ENCODE data around the gene MED27.

The MED27 gene

DNA sequence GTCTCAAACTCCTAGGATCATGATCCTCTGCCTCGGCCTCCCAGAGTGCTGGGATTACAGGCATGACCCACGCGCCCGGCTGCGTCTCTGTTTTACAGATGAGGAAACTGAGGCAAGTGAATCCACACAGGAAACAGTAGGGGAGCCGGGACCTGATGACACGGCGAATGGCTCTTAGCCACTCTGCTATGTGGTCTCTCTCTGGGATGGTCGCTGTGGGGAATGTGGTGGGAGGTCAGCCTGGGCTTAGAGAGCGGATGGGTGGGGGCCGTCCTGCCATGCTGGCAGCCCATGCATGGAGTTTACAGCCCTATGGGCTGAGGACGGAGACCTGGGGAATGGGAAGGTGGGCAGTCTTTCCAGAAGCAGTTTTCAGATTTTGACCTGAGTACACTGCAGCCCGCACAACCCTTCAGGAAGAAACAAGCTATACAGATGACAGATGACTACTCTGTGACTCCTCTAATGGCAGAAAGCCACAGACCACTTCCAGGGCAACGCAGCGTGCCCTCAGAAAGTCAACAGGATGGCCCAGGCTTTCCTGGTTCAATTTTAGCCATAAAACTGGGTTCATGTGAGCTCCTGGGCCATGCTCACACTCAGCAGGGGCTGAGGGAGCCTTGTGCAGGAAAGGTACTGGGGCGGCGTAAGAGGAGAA lies 203.7 kb downstream of the MED27 start:
- H3K27ac ChIP-seq: no peak overlapping the region
- no peaks in the 10 kb centered on the region for H3K4me1 ChIP-seq
- peak in 1 of 2 donors; percentile 29 for DNase-seq
- H3K27me3 ChIP-seq: no peaks in the 10 kb centered on the region
- H3K36me3 ChIP-seq: peaks cover 3 to 43% (median 15%) of the 10 kb centered on the region in 3 donors
- no peak overlapping the region for H3K4me3 ChIP-seq
- TF ChIP-seq, protein P1, sequence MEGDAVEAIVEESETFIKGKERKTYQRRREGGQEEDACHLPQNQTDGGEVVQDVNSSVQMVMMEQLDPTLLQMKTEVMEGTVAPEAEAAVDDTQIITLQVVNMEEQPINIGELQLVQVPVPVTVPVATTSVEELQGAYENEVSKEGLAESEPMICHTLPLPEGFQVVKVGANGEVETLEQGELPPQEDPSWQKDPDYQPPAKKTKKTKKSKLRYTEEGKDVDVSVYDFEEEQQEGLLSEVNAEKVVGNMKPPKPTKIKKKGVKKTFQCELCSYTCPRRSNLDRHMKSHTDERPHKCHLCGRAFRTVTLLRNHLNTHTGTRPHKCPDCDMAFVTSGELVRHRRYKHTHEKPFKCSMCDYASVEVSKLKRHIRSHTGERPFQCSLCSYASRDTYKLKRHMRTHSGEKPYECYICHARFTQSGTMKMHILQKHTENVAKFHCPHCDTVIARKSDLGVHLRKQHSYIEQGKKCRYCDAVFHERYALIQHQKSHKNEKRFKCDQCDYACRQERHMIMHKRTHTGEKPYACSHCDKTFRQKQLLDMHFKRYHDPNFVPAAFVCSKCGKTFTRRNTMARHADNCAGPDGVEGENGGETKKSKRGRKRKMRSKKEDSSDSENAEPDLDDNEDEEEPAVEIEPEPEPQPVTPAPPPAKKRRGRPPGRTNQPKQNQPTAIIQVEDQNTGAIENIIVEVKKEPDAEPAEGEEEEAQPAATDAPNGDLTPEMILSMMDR (IDR thresholded peaks at IDR 0.05): no peak
- no peaks in the 10 kb centered on the region for H3K9me3 ChIP-seq
- intact Hi-C loops (cut with DNase I; ENCODE audit: low total_unique reads): no loop called here

DNA sequence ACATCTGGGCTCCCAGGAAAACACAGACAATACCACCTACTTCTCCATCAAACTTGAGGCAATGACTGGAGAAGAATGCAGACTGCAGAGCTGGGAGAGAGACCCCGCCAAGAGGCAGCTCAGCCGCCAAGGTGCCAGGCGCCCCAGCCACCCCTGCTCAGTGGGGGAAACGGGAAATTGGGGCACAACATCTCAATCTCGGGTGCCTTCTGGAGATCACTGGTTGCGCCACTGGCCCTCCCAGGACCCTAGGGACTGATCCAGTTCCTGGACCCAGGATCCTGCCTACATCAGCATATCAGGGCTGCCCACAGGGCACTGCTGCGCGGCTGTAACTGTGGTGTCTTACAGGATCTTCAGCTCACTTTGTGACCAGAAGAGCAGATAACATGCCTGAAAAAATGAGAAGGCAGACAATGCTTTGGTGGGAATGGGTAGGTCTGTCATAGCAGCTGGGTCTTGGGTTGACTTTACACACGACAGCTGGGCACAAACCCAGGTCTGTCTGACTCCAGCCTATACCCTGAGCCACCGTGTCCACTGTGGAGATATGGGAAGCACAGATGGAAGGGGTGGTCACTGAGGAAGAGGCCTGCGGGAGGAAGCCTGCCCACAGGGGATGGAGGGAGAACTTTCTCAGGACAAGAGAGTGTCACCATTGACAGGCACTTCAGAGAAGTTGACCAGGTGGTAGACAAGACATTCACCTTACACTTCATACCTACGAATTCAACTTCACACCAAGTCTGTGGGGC lies 204.6 kb downstream of the MED27 start:
- Histone ChIP-seq H3K9me3 (no peaks in the 10 kb centered on the region), H3K4me1 (no peaks in the 10 kb centered on the region), H3K36me3 (peaks cover 3 to 44% (median 15%) of the 10 kb centered on the region in 3 donors), H3K27ac (no peak overlapping the region), H3K4me3 (no peak overlapping the region), H3K27me3 (no peaks in the 10 kb centered on the region)
- DNase-seq: peak in 1 of 2 donors; percentile 38
- TF ChIP-seq, protein P1 (IDR thresholded peaks at IDR 0.05): no peak
- intact Hi-C loops (cut with DNase I; ENCODE audit: low total_unique reads): no loop called here

DNA sequence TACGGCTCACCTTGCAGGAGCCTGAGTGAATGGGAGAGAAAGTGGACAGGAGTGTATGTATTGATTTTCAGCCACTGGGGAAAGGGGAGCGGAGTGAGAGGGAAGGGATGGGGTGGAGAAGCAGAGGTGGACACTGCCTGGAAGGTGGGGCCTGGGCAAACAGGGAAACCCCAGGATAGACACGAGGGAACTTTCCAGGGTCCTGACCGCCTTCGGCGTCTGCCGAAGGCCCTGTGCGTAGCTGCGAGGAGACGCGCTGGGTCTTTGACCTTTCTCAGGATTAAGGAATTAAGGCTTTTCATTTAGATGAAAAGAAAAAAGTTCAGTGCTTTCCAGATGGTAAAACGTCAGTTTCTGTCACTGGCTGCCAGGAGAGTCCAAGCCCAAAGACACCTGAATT lies 205.2 kb downstream of the MED27 start:
- Histone ChIP-seq H3K4me3 (no peak overlapping the region), H3K27ac (no peak overlapping the region), H3K9me3 (no peaks in the 10 kb centered on the region), H3K36me3 (peaks cover 3 to 39% (median 15%) of the 10 kb centered on the region in 3 donors), H3K4me1 (no peaks in the 10 kb centered on the region), H3K27me3 (no peaks in the 10 kb centered on the region)
- DNase-seq: no peak
- intact Hi-C loops (cut with DNase I; ENCODE audit: low total_unique reads): no loop called here
- TF ChIP-seq, protein P1 (IDR thresholded peaks at IDR 0.05): no peak

DNA sequence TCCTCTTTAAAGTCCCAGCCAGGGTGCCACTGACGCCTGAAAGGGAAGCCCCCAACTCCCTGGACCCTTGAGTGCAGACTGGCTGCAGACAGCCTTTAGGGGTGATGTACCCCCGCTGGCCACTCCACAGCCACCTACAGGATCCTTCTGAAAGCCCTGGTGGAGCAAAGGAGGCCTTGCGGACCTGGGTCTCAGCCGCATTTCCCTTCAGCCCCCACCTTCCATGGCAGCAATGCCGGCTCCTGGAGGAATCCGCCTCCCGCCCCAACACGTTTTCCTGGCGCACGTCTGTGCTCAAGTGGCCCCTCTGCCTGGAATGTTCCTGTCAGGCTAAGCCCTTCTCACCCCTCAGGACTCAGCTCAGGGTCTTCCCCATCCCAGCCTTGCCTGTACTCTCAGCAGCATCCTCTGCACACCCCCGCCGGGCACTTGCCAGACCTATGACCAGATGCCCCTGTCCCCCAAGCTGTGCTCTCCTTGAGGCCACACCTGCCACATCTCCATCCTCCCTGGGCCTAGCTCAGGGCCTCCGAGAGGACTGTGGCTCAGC lies 205.7 kb downstream of the MED27 start:
- no peaks in the 10 kb centered on the region for H3K9me3 ChIP-seq
- TF ChIP-seq, protein P1 (IDR thresholded peaks at IDR 0.05): no peak
- peak in 1 of 2 donors; percentile 51 for DNase-seq
- intact Hi-C loops (cut with DNase I; ENCODE audit: low total_unique reads): no loop called here
- no peaks in the 10 kb centered on the region for H3K27me3 ChIP-seq
- H3K4me3 ChIP-seq: no peak overlapping the region
- no peak overlapping the region for H3K27ac ChIP-seq
- no peaks in the 10 kb centered on the region for H3K4me1 ChIP-seq
- H3K36me3 ChIP-seq: peaks cover 3 to 34% (median 15%) of the 10 kb centered on the region in 3 donors

DNA sequence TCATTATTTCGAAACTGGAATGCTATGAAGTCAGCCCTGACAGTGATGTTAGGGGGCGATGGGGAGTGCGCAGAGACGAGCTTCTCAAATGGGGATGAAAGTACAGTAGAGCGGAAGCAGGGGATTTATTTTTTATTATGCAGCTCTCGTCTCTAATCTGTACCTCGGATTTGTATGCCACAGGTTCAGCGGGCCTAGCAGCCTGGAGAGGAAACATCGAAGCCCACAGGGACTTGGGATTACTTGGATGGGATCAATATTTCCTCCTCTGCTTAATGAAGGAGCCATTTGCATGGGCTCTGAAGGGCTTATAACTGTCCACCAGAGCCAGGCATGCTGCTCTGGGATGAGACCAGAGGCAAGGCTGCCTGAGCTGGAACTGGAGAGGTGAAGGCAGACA lies 206.3 kb downstream of the MED27 start:
- peak in 1 of 2 donors; percentile 39 for DNase-seq
- intact Hi-C loops (cut with DNase I; ENCODE audit: low total_unique reads): no loop called here
- TF ChIP-seq, protein P1 (IDR thresholded peaks at IDR 0.05): no peak
- no peaks in the 10 kb centered on the region for H3K4me1 ChIP-seq
- no peak overlapping the region for H3K4me3 ChIP-seq
- no peaks in the 10 kb centered on the region for H3K9me3 ChIP-seq
- no peak overlapping the region for H3K27ac ChIP-seq
- peaks cover 3 to 28% (median 15%) of the 10 kb centered on the region in 3 donors for H3K36me3 ChIP-seq
- no peaks in the 10 kb centered on the region for H3K27me3 ChIP-seq

Data from tibial artery (tissue), 4 donors.